ENCODE results near the gene PPFIA4. TPM values are rescaled to one million over a fixed set of nuclear protein-coding genes. Genes with fewer than 3 reads are reported as not detected.

The PPFIA4 gene
- polyA plus RNA-seq, 1 experiment, result 3.8 TPM

GRCh38 chr1:203052601-203053000 is 26.3 kb downstream of the PPFIA4 start:
- ChIA-PET POLR2A (no interaction called here), CTCF (interaction anchor here (11.2 kb wide), 1 partner anchor 12 kb away, joined by 105 read pairs; no protein-coding TSS in a partner anchor)
- TF ChIP-seq, protein P1, sequence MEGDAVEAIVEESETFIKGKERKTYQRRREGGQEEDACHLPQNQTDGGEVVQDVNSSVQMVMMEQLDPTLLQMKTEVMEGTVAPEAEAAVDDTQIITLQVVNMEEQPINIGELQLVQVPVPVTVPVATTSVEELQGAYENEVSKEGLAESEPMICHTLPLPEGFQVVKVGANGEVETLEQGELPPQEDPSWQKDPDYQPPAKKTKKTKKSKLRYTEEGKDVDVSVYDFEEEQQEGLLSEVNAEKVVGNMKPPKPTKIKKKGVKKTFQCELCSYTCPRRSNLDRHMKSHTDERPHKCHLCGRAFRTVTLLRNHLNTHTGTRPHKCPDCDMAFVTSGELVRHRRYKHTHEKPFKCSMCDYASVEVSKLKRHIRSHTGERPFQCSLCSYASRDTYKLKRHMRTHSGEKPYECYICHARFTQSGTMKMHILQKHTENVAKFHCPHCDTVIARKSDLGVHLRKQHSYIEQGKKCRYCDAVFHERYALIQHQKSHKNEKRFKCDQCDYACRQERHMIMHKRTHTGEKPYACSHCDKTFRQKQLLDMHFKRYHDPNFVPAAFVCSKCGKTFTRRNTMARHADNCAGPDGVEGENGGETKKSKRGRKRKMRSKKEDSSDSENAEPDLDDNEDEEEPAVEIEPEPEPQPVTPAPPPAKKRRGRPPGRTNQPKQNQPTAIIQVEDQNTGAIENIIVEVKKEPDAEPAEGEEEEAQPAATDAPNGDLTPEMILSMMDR (IDR thresholded peaks at IDR 0.05; ENCODE audit: insufficient read depth, low read depth, low read length), result no peak
- no peak for DNase-seq (ENCODE audit: low read depth)
- Histone ChIP-seq H3K27me3 (ENCODE audit: control insufficient read depth, insufficient read depth, low read length) (no peaks in the 10 kb centered on the region; the same call in 1 of the 2 replicates), H3K4me3 (ENCODE audit: low read depth, low read length) (no peak overlapping the region), H3K36me3 (ENCODE audit: control insufficient read depth, insufficient read depth, low read length) (peaks cover 10% of the 10 kb centered on the region)

DNA sequence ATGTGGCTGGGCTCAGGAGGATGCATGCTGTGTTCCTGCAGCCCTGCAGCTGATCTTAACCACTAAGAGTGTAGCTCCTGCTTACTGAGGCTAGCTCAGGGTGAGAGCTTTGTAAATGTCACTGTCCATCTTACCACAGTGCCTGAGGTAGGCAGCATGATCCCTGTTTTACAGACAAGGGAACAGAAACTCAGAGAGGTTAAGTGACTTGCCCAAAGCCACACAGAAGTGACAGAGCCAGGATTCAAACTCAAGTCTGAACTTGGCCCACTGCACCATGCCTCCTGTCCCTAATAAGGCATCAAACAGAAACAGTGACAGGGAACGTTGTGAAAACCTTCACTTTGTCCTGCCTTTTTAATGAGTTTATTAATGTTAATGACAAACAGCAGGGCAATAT is 27.9 kb downstream of the PPFIA4 start:
- Histone ChIP-seq H3K4me3 (ENCODE audit: low read depth, low read length) (no peak overlapping the region), H3K36me3 (ENCODE audit: control insufficient read depth, insufficient read depth, low read length) (peaks cover 6% of the 10 kb centered on the region), H3K27me3 (ENCODE audit: control insufficient read depth, insufficient read depth, low read length) (no peaks in the 10 kb centered on the region; the same call in 1 of the 2 replicates)
- no peak for DNase-seq (ENCODE audit: low read depth)
- TF ChIP-seq, protein P1 (IDR thresholded peaks at IDR 0.05; ENCODE audit: insufficient read depth, low read depth, low read length), result no peak
- ChIA-PET CTCF (interaction anchor here (0.9 to 11.2 kb wide), 3 partner anchors 14 to 213 kb away, joined by 3 to 105 read pairs (median 3); no protein-coding TSS in a partner anchor), POLR2A (no interaction called here)

DNA sequence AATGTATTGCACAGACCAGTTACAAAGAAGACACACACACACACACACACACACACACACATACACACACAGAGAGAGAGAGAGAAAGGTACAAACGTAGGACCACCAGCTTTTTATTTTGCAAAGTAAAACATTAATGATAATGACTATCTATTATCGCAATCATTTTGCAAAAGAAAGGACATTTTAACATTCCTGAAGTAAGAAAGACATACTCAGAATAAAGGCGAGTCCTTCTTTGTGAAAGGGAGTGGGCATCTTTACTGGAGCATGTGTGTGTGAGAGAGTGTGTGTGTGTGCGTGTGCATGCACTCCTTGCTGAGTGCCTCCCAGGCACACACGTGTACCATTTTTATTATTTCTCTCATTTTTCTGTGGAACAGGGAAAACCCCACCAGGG is 28.4 kb downstream of the PPFIA4 start:
- DNase-seq (ENCODE audit: low read depth), result no peak
- Histone ChIP-seq H3K36me3 (ENCODE audit: control insufficient read depth, insufficient read depth, low read length) (peaks cover 5% of the 10 kb centered on the region), H3K27me3 (ENCODE audit: control insufficient read depth, insufficient read depth, low read length) (no peaks in the 10 kb centered on the region; the same call in 1 of the 2 replicates), H3K4me3 (ENCODE audit: low read depth, low read length) (no peak overlapping the region)
- TF ChIP-seq, protein P1 (IDR thresholded peaks at IDR 0.05; ENCODE audit: insufficient read depth, low read depth, low read length), result no peak
- ChIA-PET CTCF (interaction anchor here (0.9 to 11.2 kb wide), 5 partner anchors 14 to 213 kb away, joined by 3 to 105 read pairs (median 7); no protein-coding TSS in a partner anchor), POLR2A (no interaction called here)

DNA sequence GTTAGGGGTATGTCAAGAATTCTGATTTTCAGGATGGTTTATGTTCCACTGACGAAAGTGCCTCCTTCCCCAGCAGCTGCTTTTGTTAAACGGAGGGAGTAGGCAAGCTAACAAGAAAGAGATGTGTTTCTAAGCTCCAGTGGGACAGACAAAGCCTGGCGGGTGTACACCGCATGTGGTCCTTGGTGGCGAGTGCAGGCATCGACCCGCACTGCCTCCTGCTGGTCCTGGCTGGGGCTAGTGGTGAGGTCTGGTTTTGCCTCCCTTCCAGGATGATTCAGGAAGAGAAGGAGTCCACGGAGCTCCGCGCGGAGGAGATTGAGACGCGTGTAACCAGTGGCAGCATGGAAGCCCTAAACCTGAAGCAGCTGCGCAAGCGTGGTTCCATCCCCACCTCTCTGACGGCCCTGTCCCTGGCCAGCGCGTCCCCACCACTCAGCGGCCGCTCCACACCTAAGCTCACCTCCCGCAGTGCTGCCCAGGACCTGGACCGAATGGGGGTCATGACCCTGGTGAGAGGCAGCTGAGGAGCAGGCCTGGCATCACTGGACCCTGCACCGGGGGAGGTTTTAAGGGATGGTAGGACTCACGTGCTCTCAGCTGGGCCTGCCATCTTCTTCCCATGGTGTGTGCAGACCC is 29.0 kb downstream of the PPFIA4 start:
- H3K4me3 ChIP-seq (ENCODE audit: low read depth, low read length), result no peak overlapping the region
- no peak for DNase-seq (ENCODE audit: low read depth)
- ChIA-PET CTCF (interaction anchor here (1.3 to 11.2 kb wide), 4 partner anchors 8 to 160 kb away, joined by 7 to 105 read pairs (median 10); no protein-coding TSS in a partner anchor), POLR2A (interaction anchor here (0.6 kb wide), 1 partner anchor 217 kb away, joined by 3 read pairs; no protein-coding TSS in a partner anchor)
- no peaks in the 10 kb centered on the region; the same call in 1 of the 2 replicates for H3K27me3 ChIP-seq (ENCODE audit: control insufficient read depth, insufficient read depth, low read length)
- TF ChIP-seq, protein P1 (IDR thresholded peaks at IDR 0.05; ENCODE audit: insufficient read depth, low read depth, low read length), result 0 out of 2 replicates have a peak, but pooled peaks have one; percentile 7
- peaks cover 5% of the 10 kb centered on the region for H3K36me3 ChIP-seq (ENCODE audit: control insufficient read depth, insufficient read depth, low read length)

DNA sequence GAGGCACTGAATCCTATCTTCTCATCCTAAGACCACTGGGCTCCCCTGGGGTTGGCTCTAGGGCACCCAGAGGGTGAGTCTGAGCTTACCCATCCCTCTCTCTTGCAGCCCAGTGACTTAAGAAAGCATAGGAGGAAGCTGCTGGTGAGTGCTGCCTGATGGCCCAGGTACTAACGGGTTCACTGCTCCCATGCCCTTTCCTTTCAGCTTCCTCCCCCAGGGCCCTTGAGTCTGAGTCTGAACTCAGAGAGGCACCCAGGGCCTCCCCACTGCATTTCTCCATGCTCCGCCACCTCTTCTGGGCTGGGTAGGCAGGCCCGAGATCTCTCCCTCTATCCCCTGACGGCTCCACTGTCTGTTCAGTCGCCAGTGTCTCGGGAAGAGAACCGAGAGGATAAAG is 29.7 kb downstream of the PPFIA4 start:
- TF ChIP-seq, protein P1 (IDR thresholded peaks at IDR 0.05; ENCODE audit: insufficient read depth, low read depth, low read length), result no peak
- POLR2A ChIA-PET, result no interaction called here
- DNase-seq (ENCODE audit: low read depth), result no peak
- no peak overlapping the region for H3K4me3 ChIP-seq (ENCODE audit: low read depth, low read length)
- peaks cover 5% of the 10 kb centered on the region for H3K36me3 ChIP-seq (ENCODE audit: control insufficient read depth, insufficient read depth, low read length)
- H3K27me3 ChIP-seq (ENCODE audit: control insufficient read depth, insufficient read depth, low read length), result no peaks in the 10 kb centered on the region; the same call in 1 of the 2 replicates
- CTCF ChIA-PET, result interaction anchor here (1.3 to 11.2 kb wide), 4 partner anchors 8 to 160 kb away, joined by 7 to 105 read pairs (median 10); no protein-coding TSS in a partner anchor
